Ovary (tissue), 3 donors: Measurements from ENCODE around the gene SULT1A3.

ENCODE experiments used
- CTCF ChIP-seq, 3 donors: fragments of 450-650 bp in 2 of 3; fragments of 200-600 bp in 1 of 3; IDR thresholded peaks; one replicate each; pipeline versions ENCODE4 v1.5.1 to v1.8.0; 2016 to 2022; ENCODE audit warnings: antibody characterized with exemption in 3 of 3, mild to moderate bottlenecking in 1 of 3
- EP300 ChIP-seq: sonication (generic); formaldehyde crosslinking; IDR thresholded peaks from one replicate; pipeline ENCODE4 v1.6.1; 2017; ENCODE audit warnings: antibody characterized with exemption
- POLR2A ChIP-seq: fragments of 450-650 bp; IDR thresholded peaks from one replicate; pipeline ENCODE4 v1.6.1; 2017; ENCODE audit warnings: antibody characterized with exemption, mild to moderate bottlenecking, moderate library complexity
- donor health status: DM: no; HTN: no; CAD: no.

DNA sequence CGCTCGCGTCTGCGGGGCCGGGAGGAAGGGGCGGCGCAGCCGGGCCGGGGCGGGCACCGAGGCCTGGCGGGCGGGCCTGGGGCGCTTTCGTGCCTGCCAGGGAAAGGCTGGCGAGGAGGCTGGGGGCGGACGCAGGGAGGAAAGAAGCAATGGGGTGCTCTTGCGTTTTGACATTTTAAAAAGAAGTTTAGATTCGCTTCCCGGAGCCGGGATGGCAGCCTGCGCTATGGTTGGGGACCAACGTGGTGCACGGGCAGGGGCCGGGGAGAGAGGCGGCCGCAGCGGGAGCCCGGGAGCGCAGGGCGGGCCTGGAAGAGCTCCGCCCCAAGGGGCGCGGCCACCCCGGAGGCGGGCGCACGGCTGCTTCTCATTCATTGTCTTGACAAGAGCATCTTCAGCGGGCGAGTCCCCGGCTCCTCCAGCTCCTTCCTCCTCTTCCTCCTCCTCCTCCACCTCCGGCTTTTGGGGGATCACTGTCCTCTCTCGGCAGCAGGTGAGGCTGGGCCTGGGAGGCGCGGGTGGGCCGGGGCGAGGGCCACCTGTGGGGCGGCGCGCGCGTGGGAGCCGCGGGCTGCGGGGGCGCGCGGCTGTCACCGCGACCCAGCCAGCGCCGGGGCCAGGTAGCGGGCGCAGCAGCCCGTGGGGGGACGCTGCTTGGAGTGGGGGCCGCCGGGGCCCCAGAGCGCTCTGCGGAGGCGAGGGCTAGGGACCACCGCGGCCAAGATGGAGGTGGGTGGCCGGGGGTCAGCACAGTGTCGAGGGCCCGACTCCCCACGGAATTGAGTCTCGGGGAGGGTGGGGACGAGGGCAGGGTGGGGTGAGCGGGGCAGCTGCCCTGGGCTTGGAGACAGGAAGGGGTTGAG lies 15.6 kb upstream of the SULT1A3 start, which contains the start of gene CORO1A:
- peak; percentile 29 for TF ChIP-seq POLR2A
- TF ChIP-seq CTCF (IDR thresholded peaks at IDR 0.05) = no peak
- TF ChIP-seq EP300 = no peak
